Measurements from ENCODE around the gene TRMT61B. TPM values are rescaled to one million over a fixed set of nuclear protein-coding genes. Genes with fewer than 3 reads are reported as not detected.

The TRMT61B gene
- total RNA-seq, 1 donor from 2014 or later: 21.9 TPM

- H3K27me3 ChIP-seq (ENCODE audit: low read depth): no peaks in the 10 kb centered on the region
These were observed 1.5 kb downstream of the TRMT61B start for GRCh38 chr2:28868611-28869010.

GRCh38 chr2:28855977-28856376 lies 14.1 kb downstream of the TRMT61B start:
- Histone ChIP-seq H3K4me1 (no peaks in the 10 kb centered on the region), H3K4me3 (no peak overlapping the region), H3K27ac (replicated peaks) (no peak overlapping the region), H3K27me3 (ENCODE audit: low read depth) (no peaks in the 10 kb centered on the region), H3K9me3 (replicated peaks) (no peaks in the 10 kb centered on the region), H3K36me3 (peaks cover 29% of the 10 kb centered on the region)
- TF ChIP-seq CTCF (IDR thresholded peaks at IDR 0.05; ENCODE audit: borderline replicate concordance): no peak
- intact Hi-C loops (cut with micrococcal nuclease): no loop called here
- no peak for DNase-seq

More at GRCh38 chr2:28868611-28869010, 1.5 kb downstream of the TRMT61B start:
- DNase-seq: no peak
- H3K4me1 ChIP-seq: peaks cover 55% of the 10 kb centered on the region
- TF ChIP-seq CTCF (IDR thresholded peaks at IDR 0.05; ENCODE audit: borderline replicate concordance): no peak
- peak overlapping the region; percentile 85 for H3K4me3 ChIP-seq
- H3K27ac ChIP-seq (replicated peaks): no peak overlapping the region
- intact Hi-C loops (cut with micrococcal nuclease): no loop called here
- peaks cover 11% of the 10 kb centered on the region for H3K36me3 ChIP-seq
- H3K9me3 ChIP-seq (replicated peaks): no peaks in the 10 kb centered on the region

GRCh38 chr2:28855193-28855592 lies 14.9 kb downstream of the TRMT61B start:
- Histone ChIP-seq H3K4me1 (no peaks in the 10 kb centered on the region), H3K27ac (replicated peaks) (no peak overlapping the region), H3K36me3 (peaks cover 21% of the 10 kb centered on the region), H3K9me3 (replicated peaks) (no peaks in the 10 kb centered on the region), H3K27me3 (ENCODE audit: low read depth) (no peaks in the 10 kb centered on the region), H3K4me3 (no peak overlapping the region)
- intact Hi-C loops (cut with micrococcal nuclease): no loop called here
- no peak for TF ChIP-seq CTCF (IDR thresholded peaks at IDR 0.05; ENCODE audit: borderline replicate concordance)
- DNase-seq: no peak

- Histone ChIP-seq H3K27ac (replicated peaks) (no peak overlapping the region), H3K9me3 (replicated peaks) (no peaks in the 10 kb centered on the region), H3K4me1 (no peaks in the 10 kb centered on the region), H3K4me3 (no peak overlapping the region), H3K27me3 (ENCODE audit: low read depth) (no peaks in the 10 kb centered on the region), H3K36me3 (peaks cover 9% of the 10 kb centered on the region)
- intact Hi-C loops (cut with micrococcal nuclease): no loop called here
- no peak for TF ChIP-seq CTCF (IDR thresholded peaks at IDR 0.05; ENCODE audit: borderline replicate concordance)
- no peak for DNase-seq
These were observed 28.1 kb downstream of the TRMT61B start for GRCh38 chr2:28842042-28842441.

- H3K27me3 ChIP-seq (ENCODE audit: low read depth): no peaks in the 10 kb centered on the region
- peaks cover 3% of the 10 kb centered on the region for H3K36me3 ChIP-seq
- no peak for TF ChIP-seq CTCF (IDR thresholded peaks at IDR 0.05; ENCODE audit: borderline replicate concordance)
- H3K4me3 ChIP-seq: no peak overlapping the region
- no peaks in the 10 kb centered on the region for H3K4me1 ChIP-seq
- H3K9me3 ChIP-seq (replicated peaks): no peaks in the 10 kb centered on the region
- intact Hi-C loops (cut with micrococcal nuclease): no loop called here
- H3K27ac ChIP-seq (replicated peaks): no peak overlapping the region
- DNase-seq: no peak
These were observed 31.1 kb downstream of the TRMT61B start for GRCh38 chr2:28838971-28839370.

- H3K36me3 ChIP-seq: no peaks in the 10 kb centered on the region
- no peak overlapping the region for H3K4me3 ChIP-seq
- DNase-seq: no peak
- H3K27ac ChIP-seq (replicated peaks): no peak overlapping the region
- no peaks in the 10 kb centered on the region for H3K4me1 ChIP-seq
- intact Hi-C loops (cut with micrococcal nuclease): no loop called here
- H3K9me3 ChIP-seq (replicated peaks): no peaks in the 10 kb centered on the region
- no peak for TF ChIP-seq CTCF (IDR thresholded peaks at IDR 0.05; ENCODE audit: borderline replicate concordance)
- H3K27me3 ChIP-seq (ENCODE audit: low read depth): no peaks in the 10 kb centered on the region
These were observed 34.3 kb downstream of the TRMT61B start for GRCh38 chr2:28835781-28836180.
